GM20000 (cell line): ENCODE measurements around the gene UBE3A.

ENCODE experiments used
- DNase-seq: peaks from one replicate; pipeline ENCODE4 v3.0.0; 2012; ENCODE audit warnings: low spot score
- TF ChIP-seq, protein P1 (sequence below): IDR thresholded peaks from 2 replicates; pipeline ENCODE4 v1.5.1; 2012; ENCODE audit warnings: mild to moderate bottlenecking, control low read depth; ENCODE audit errors: extremely low read depth, missing control alignments

Gene UBE3A

DNA sequence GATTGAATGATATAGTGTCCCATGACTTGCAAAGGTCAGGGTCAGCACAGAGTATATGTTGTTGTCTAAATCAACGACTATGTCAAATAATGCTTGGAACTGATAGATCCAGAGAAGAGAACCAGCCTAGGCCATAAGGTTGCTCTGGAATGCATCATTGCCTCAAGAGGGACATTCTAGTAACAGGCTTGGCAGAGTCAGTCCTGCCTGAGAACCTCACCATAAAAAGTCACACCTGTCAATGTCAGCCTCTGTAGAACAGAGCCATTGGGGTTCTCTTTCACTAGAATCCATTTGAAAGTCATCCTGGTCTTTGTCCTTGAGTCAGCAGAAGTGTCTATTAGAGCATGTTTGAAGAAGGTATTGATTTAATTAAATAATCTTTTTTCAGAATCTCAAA is 31.4 kb upstream of the UBE3A start:
- DNase-seq, result no peak
- TF ChIP-seq, protein P1, sequence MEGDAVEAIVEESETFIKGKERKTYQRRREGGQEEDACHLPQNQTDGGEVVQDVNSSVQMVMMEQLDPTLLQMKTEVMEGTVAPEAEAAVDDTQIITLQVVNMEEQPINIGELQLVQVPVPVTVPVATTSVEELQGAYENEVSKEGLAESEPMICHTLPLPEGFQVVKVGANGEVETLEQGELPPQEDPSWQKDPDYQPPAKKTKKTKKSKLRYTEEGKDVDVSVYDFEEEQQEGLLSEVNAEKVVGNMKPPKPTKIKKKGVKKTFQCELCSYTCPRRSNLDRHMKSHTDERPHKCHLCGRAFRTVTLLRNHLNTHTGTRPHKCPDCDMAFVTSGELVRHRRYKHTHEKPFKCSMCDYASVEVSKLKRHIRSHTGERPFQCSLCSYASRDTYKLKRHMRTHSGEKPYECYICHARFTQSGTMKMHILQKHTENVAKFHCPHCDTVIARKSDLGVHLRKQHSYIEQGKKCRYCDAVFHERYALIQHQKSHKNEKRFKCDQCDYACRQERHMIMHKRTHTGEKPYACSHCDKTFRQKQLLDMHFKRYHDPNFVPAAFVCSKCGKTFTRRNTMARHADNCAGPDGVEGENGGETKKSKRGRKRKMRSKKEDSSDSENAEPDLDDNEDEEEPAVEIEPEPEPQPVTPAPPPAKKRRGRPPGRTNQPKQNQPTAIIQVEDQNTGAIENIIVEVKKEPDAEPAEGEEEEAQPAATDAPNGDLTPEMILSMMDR, result no peak

DNA sequence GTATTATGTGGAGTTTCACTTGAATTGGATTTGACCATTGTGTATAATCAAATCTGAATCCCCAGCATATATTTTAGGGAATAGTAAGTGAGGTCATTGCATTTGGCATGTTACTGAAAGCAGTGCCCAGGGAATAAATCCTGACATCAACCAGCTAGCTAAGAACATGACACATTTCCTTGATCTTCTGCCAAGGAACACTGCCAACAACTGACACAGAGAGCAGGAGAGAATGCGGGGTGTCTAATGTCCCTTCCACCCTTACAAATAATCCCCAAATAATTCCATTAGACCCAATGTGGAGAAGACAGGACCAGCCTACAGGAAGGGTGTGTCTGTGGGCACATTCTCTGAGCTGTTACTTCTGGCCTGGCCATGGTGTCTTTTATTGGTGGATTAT is 30.6 kb upstream of the UBE3A start:
- TF ChIP-seq, protein P1, result no peak
- no peak for DNase-seq

DNA sequence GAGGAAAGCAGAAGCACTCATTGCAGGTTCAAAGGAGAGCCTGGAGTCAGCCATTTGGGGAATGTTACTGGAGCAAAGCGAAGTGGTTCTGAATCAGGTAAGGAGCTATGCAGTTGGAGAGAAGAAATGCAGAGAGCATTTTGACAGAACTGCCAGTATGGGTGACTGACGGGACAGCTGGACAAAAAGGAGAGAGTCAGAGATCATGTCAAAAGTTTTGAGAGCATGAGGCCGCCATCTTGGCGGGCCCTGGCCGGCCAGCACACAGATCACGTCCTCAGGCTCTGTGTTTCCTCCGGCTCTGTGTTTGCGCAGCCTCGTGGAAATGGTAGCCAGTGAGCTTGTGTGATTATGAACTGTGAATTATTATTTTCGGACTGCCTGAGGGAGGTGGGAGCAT is 29.8 kb upstream of the UBE3A start:
- TF ChIP-seq, protein P1, result no peak
- DNase-seq, result no peak

DNA sequence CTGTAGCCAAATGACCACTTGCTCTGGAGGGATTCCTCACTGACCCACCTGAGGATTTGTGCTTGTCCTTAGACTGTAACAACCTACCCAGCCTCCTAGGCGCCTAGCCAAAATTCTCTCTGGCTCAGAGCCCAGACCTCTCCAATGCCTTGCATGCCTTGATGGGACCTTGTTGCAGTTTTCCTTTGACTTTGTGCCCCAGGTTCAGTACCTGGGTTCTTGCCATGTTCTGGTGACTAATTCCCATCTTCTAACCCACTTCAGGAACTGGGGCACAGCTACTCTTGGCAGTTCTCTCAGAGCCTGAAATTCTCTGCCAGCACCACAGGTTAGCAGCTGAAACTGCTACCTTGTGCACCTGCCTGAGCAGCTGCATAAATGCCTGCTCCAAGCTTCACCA is 27.0 kb upstream of the UBE3A start:
- no peak for DNase-seq
- TF ChIP-seq, protein P1, result no peak

DNA sequence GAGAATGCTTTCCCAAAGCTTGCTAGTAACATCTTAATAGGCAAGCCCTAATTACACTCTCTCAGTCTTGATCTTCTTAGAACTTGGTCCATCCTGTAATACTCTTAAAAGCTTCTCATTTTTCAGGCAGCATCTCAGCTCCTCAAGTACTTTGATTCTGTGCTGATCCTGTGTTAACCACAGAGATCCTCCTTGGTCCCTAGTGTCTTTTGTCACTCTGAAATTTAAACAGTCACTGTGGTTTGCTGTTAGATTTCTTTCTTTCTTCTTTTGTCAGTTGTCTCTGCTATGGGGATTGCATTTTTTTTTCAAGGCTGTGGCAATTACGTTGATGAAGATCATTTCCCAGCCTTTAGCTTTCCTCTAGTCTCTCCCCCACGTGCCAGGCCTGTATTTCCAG is 26.0 kb upstream of the UBE3A start:
- TF ChIP-seq, protein P1, result no peak
- DNase-seq, result no peak

DNA sequence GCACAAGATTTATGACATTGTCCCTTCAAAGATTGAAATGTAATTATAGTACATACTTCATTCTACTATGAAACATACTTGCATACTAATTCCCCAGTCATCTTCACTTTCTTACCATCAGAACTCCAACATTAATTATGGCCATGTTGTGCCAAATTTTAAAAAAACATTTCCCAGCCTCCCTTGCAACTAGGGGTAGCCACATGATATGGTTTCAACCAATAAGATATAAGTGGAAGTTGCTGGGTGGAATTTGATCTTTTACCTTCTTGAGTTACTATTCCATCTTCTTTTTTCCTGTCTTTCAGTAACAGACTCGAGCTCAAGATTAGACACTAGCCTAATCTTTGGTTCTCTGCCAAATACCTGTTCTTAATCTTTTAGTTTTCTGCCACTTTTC is 25.6 kb upstream of the UBE3A start:
- TF ChIP-seq, protein P1, result no peak
- no peak for DNase-seq

DNA sequence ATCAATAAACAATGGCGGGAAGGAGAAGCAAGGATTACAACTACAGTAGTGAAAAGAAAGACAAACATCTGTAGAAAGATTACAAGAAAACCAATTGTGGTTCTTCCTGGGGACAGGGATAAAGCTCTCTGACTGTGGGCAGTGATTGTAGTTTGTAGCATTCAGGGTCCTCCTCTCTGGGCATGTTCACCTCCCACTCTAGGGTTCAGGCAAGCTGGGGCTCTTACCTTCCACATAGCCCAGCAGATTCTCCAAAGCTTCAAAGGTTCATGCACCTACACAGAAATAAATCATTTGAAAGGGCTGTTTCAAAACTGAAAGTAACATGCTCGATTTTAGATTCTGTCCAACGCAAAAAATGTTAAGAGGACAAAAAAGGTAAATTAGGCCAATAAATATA is 17.4 kb upstream of the UBE3A start:
- TF ChIP-seq, protein P1, result no peak
- no peak for DNase-seq
